H1 (cell line): ENCODE measurements around the gene EPN2. TPM values are rescaled to one million over a fixed set of nuclear protein-coding genes. Genes with fewer than 3 reads are reported as not detected.

Experiments
- CTCF ChIA-PET: fragments of 300-600 bp; sonication (Branson Sonifier 250); formaldehyde crosslinking; loops from one replicate; lab custom pipeline; 2021; ENCODE audit not compliant: partially characterized antibody; lab: Charles Lee
- POLR2A ChIA-PET: fragments of 300-600 bp; sonication (Branson Sonifier 250); formaldehyde crosslinking; loops from one replicate; lab custom pipeline; 2021; ENCODE audit warnings: inconsistent platforms; ENCODE audit not compliant: partially characterized antibody; lab: Charles Lee
- DNase-seq, 2 experiments: peaks; one replicate each; pipeline versions ENCODE4 v3.0.0 to v3.0.0-alpha.2; 2010 to 2022; ENCODE audit warnings: low spot score in 2 of 2, low read depth in 1 of 2, mixed read lengths in 1 of 2
- FAIRE-seq: peaks from 2 replicates; lab custom pipeline; 2011; peaks lifted over from hg19 to GRCh38; lab: Jason Lieb, UNC
- H2AFZ ChIP-seq: 2 replicates; pipeline ENCODE4 v1.8.1; 2012; ENCODE audit warnings: low read length, inconsistent platforms
- H2AK5ac ChIP-seq: 2 replicates; pipeline ENCODE4 v1.6.1; 2013; ENCODE audit warnings: low read depth, low read length
- H2BK120ac ChIP-seq: replicated peaks from 2 replicates; pipeline ENCODE3; 2013; ENCODE audit warnings: low read depth, low read length, inconsistent platforms
- H2BK12ac ChIP-seq: 2 replicates; pipeline ENCODE4 v1.6.1; 2013; ENCODE audit warnings: low read depth, low read length
- H2BK15ac ChIP-seq: 2 replicates; pipeline ENCODE4 v1.6.1; 2013; ENCODE audit warnings: low read length
- H2BK20ac ChIP-seq: 2 replicates; pipeline ENCODE4 v1.6.1; 2013; ENCODE audit warnings: low read length
- H2BK5ac ChIP-seq: 2 replicates; pipeline ENCODE4 v1.6.1; 2013; ENCODE audit warnings: low read depth, low read length
- H3K14ac ChIP-seq: 2 replicates; pipeline ENCODE4 v1.6.1; 2013; ENCODE audit warnings: inconsistent platforms; ENCODE audit not compliant: insufficient read length
- H3K18ac ChIP-seq: 2 replicates; pipeline ENCODE4 v1.6.1; 2013; ENCODE audit warnings: low read length; ENCODE audit errors: extremely low read depth
- H3K23ac ChIP-seq: 2 replicates; pipeline ENCODE4 v1.6.1; 2013; ENCODE audit warnings: inconsistent platforms; ENCODE audit not compliant: insufficient read length
- H3K23me2 ChIP-seq: 2 replicates; pipeline ENCODE4 v1.6.1; 2013; ENCODE audit warnings: low read depth, low read length
- H3K27ac ChIP-seq: 2 replicates; pipeline ENCODE4 v1.6.1; 2011; ENCODE audit warnings: low read depth, low read length, inconsistent platforms
- H3K27me3 ChIP-seq, 4 experiments: replicated peaks in 1 of 4; 1 replicate in 1 of 4; 2 replicates in 3 of 4; pipeline versions ENCODE4 v1.6.1 to v1.8.1; 2011 to 2013; ENCODE audit warnings: low read length in 3 of 4, mild to moderate bottlenecking in 3 of 4, inconsistent platforms in 2 of 4, mixed read lengths in 2 of 4, moderate library complexity in 1 of 4; ENCODE audit not compliant: control insufficient read depth in 3 of 4, insufficient read depth in 3 of 4; ENCODE audit errors: extremely low read depth in 1 of 4
- H3K36me3 ChIP-seq, 4 experiments: 2 replicates each; pipeline versions ENCODE4 v1.6.1 to v1.8.1; 2011 to 2013; ENCODE audit warnings: mild to moderate bottlenecking in 4 of 4, low read length in 3 of 4, moderate library complexity in 2 of 4, control low read depth in 1 of 4, inconsistent platforms in 1 of 4; ENCODE audit not compliant: insufficient read depth in 4 of 4, control insufficient read depth in 2 of 4
- H3K4ac ChIP-seq: replicated peaks from 2 replicates; pipeline ENCODE3; 2013; ENCODE audit warnings: low read length, low read depth, mixed read lengths, inconsistent platforms; ENCODE audit not compliant: insufficient read length
- H3K4me1 ChIP-seq, 4 experiments: replicated peaks in 1 of 4; 1 replicate in 1 of 4; 2 replicates in 3 of 4; pipeline versions ENCODE4 v1.6.1 to v1.8.1; 2011 to 2013; ENCODE audit warnings: low read length in 3 of 4, inconsistent platforms in 2 of 4, mixed read lengths in 1 of 4; ENCODE audit not compliant: insufficient read depth in 4 of 4, control insufficient read depth in 3 of 4
- H3K4me2 ChIP-seq, 2 experiments: 2 replicates each; pipeline versions ENCODE4 v1.6.1 to v1.8.1; 2011 to 2013; ENCODE audit warnings: low read depth in 2 of 2, low read length in 2 of 2, control low read depth in 1 of 2, inconsistent platforms in 1 of 2, mild to moderate bottlenecking in 1 of 2; ENCODE audit not compliant: insufficient read depth in 1 of 2
- H3K4me3 ChIP-seq, 4 experiments: fragments of 200-600, 300-600 bp in 1 of 4; sonication (generic), shearing (Covaris generic), sonication (Bioruptor Twin) in 1 of 4; 2 replicates each; pipeline versions ENCODE4 v1.5.1 to v1.8.1; 2011 to 2016; ENCODE audit warnings: low read length in 4 of 4, low read depth in 3 of 4, control low read depth in 2 of 4, inconsistent platforms in 2 of 4, mild to moderate bottlenecking in 2 of 4, mixed read lengths in 1 of 4, moderate library complexity in 1 of 4; ENCODE audit not compliant: insufficient read depth in 2 of 4; ENCODE audit errors: extremely low read depth in 1 of 4
- H3K56ac ChIP-seq: replicated peaks from 2 replicates; pipeline ENCODE3; 2013; ENCODE audit warnings: low read depth, mild to moderate bottlenecking, mixed read lengths, low read length, inconsistent platforms; ENCODE audit not compliant: insufficient read length
- H3K79me1 ChIP-seq: 2 replicates; pipeline ENCODE4 v1.6.1; 2013; ENCODE audit warnings: low read depth, low read length, control low read depth
- H3K79me2 ChIP-seq, 2 experiments: 2 replicates each; pipeline versions ENCODE4 v1.6.1 to v1.8.1; 2012 to 2013; ENCODE audit warnings: low read length in 2 of 2, mild to moderate bottlenecking in 2 of 2, inconsistent platforms in 1 of 2; ENCODE audit not compliant: insufficient read depth in 2 of 2, control insufficient read depth in 1 of 2
- H3K9ac ChIP-seq, 4 experiments: replicated peaks in 1 of 4; 1 replicate in 1 of 4; 2 replicates in 3 of 4; pipeline versions ENCODE4 v1.6.1 to v1.8.1; 2011 to 2013; ENCODE audit warnings: low read depth in 3 of 4, low read length in 3 of 4, control low read depth in 2 of 4, mild to moderate bottlenecking in 2 of 4, moderate library complexity in 2 of 4, inconsistent platforms in 1 of 4; ENCODE audit errors: extremely low read depth in 1 of 4
- H3K9me3 ChIP-seq, 2 experiments: 2 replicates each; pipeline versions ENCODE4 v1.6.1 to v1.8.1; 2012 to 2013; ENCODE audit warnings: mild to moderate bottlenecking in 2 of 2, moderate library complexity in 2 of 2, control low read depth in 1 of 2, inconsistent platforms in 1 of 2, low read depth in 1 of 2, low read length in 1 of 2, mixed read lengths in 1 of 2; ENCODE audit not compliant: insufficient read depth in 2 of 2
- H4K20me1 ChIP-seq, 2 experiments: replicated peaks in 1 of 2; 2 replicates each; pipeline versions ENCODE3 to v1.8.1; 2011 to 2013; ENCODE audit warnings: inconsistent platforms in 2 of 2, low read length in 2 of 2, mild to moderate bottlenecking in 1 of 2; ENCODE audit not compliant: insufficient read depth in 2 of 2, control insufficient read depth in 1 of 2
- H4K5ac ChIP-seq: 2 replicates; pipeline ENCODE4 v1.6.1; 2013; ENCODE audit warnings: low read length, low read depth, mixed read lengths, inconsistent platforms; ENCODE audit not compliant: insufficient read length
- H4K8ac ChIP-seq: 2 replicates; pipeline ENCODE4 v1.8.0; 2013; ENCODE audit warnings: mild to moderate bottlenecking, moderate library complexity, low read length, inconsistent platforms; ENCODE audit not compliant: insufficient read depth; ENCODE audit errors: extremely low read depth
- H4K91ac ChIP-seq: replicated peaks from 2 replicates; pipeline ENCODE3; 2013; ENCODE audit warnings: low read length, mixed read lengths, inconsistent platforms; ENCODE audit not compliant: insufficient read length
- BCL11A ChIP-seq, 2 experiments: IDR thresholded peaks; one replicate each; pipeline ENCODE4 v1.6.1; 2011; ENCODE audit warnings: low read depth in 2 of 2, low read length in 2 of 2, mild to moderate bottlenecking in 2 of 2
- CREB1 ChIP-seq: IDR thresholded peaks from 2 replicates; pipeline ENCODE4 v1.6.1; 2012; ENCODE audit warnings: inconsistent platforms
- CTBP2 ChIP-seq: IDR thresholded peaks from 2 replicates; pipeline ENCODE4 v1.7.0; 2011; ENCODE audit warnings: borderline replicate concordance, mild to moderate bottlenecking, moderate library complexity, mixed read lengths, low read length; ENCODE audit not compliant: insufficient read depth, insufficient read length
- EP300 ChIP-seq, 2 experiments: IDR thresholded peaks; 1 replicate in 1 of 2; 2 replicates in 1 of 2; pipeline ENCODE4 v1.6.1; 2011 to 2012; ENCODE audit warnings: low read depth in 2 of 2, low read length in 2 of 2, mild to moderate bottlenecking in 2 of 2, borderline replicate concordance in 1 of 2, inconsistent platforms in 1 of 2, moderate library complexity in 1 of 2
- GABPA ChIP-seq: IDR thresholded peaks from 2 replicates; pipeline ENCODE4 v1.6.1; 2011; ENCODE audit warnings: mild to moderate bottlenecking, low read length, moderate library complexity, borderline replicate concordance; ENCODE audit not compliant: insufficient read depth
- KDM1A ChIP-seq: fragments of 200-600, 300-600 bp; sonication (generic); IDR thresholded peaks from 2 replicates; pipeline ENCODE4 v1.7.1; 2016; ENCODE audit warnings: mild to moderate bottlenecking, low read length, borderline replicate concordance
- MAX ChIP-seq: IDR thresholded peaks from 2 replicates; pipeline ENCODE4 v1.6.1; 2012; ENCODE audit warnings: inconsistent platforms
- NANOG ChIP-seq: IDR thresholded peaks from 2 replicates; pipeline ENCODE4 v1.6.1; 2011; ENCODE audit warnings: low read length, low read depth, mild to moderate bottlenecking, inconsistent platforms; ENCODE audit not compliant: insufficient read depth, poor library complexity, severe bottlenecking
- PHF8 ChIP-seq: fragments of 200-600 bp; sonication (generic); conservative IDR thresholded peaks from 2 replicates; pipeline ENCODE4 v1.7.1; 2012; ENCODE audit warnings: low read depth, mild to moderate bottlenecking, inconsistent platforms, low read length, moderate library complexity
- SIN3A ChIP-seq, 2 experiments: IDR thresholded peaks in 1 of 2; conservative IDR thresholded peaks in 1 of 2; 2 replicates each; pipeline ENCODE4 v1.6.1; 2011 to 2012; ENCODE audit warnings: low read length in 2 of 2, improper control_type of control experiment in 1 of 2, low read depth in 1 of 2, mild to moderate bottlenecking in 1 of 2
- SRF ChIP-seq: IDR thresholded peaks from 2 replicates; pipeline ENCODE4 v1.6.1; 2011; ENCODE audit warnings: mild to moderate bottlenecking, low read depth, low read length, moderate library complexity
- TAF7 ChIP-seq: optimal IDR thresholded peaks from 2 replicates; pipeline ENCODE3; 2011; ENCODE audit warnings: low read depth, mild to moderate bottlenecking, inconsistent platforms, low read length, moderate library complexity, borderline replicate concordance
- TCF12 ChIP-seq: IDR thresholded peaks from 2 replicates; pipeline ENCODE4 v1.6.1; 2011; ENCODE audit warnings: low read depth, mild to moderate bottlenecking, low read length
- WGBS, 2 experiments: shearing (Covaris generic) in 1 of 2; methylation state at CpG; one replicate each; pipeline versions ENCODE4 v1.1.6 to v1.1.7; 2013 to 2015; ENCODE audit warnings: low lambda C conversion rate in 2 of 2, mixed read lengths in 2 of 2, inconsistent platforms in 1 of 2, low coverage in 1 of 2, missing lambda C conversion rate in 1 of 2; ENCODE audit not compliant: insufficient replicate concordance in 2 of 2, insufficient coverage in 1 of 2, insufficient read length in 1 of 2; ENCODE audit errors: extremely low coverage in 1 of 2, missing lambda C conversion rate in 1 of 2; 5-methylcytosine and 5-hydroxymethylcytosine counted together
- polyA plus RNA-seq, 7 experiments: library from polyadenylated mRNA; depleted of rRNA in 3 of 7; stranded (reverse) in 5 of 7; unstranded in 2 of 7; fragments of >200 nt in 5 of 7; fragments of 200-250 nt in 2 of 7; gene quantifications; 1 replicate in 5 of 7; 2 replicates in 1 of 7; 4 replicates in 1 of 7; pipeline versions ENCODE4 v1.2.1 to v1.2.3, GENCODE V29; 2011 to 2013; ENCODE audit warnings: missing spikeins in 2 of 7, mixed read lengths in 2 of 7
- total RNA-seq: library from RNA; stranded (reverse); fragmentation: NEBNext Ultra II Directional; extraction: Animal tissue kit (Norgen Biotek cat#: 25700); gene quantifications from 2 replicates; pipeline ENCODE4 v1.2.1, GENCODE V29; 2021

Gene EPN2
- total and polyA plus RNA-seq, 2 of the 8 experiments (the other 6 are each of a cell fraction or from before 2014, with no cell fraction given), result 28.7 to 55.8 TPM

GRCh38 chr17:19244781-19245180, 7.6 kb downstream of the EPN2 start:
- H3K23ac ChIP-seq, result no peak overlapping the region
- no peak overlapping the region for H3K18ac ChIP-seq
- H2BK120ac ChIP-seq, result no peak overlapping the region
- H2BK12ac ChIP-seq, result no peak overlapping the region
- no peak overlapping the region for H4K91ac ChIP-seq
- ChIA-PET POLR2A (no interaction called here), CTCF (interaction anchor here (0.6 to 2.9 kb wide), 4 partner anchors 13 to 92 kb away, joined by 3 to 11 read pairs (median 4); no protein-coding TSS in a partner anchor)
- H3K4me1 ChIP-seq, result peaks cover 2 to 5% (median 2%) of the 10 kb centered on the region in 4 experiments; a peak in 4 of 7 replicates
- no peak overlapping the region for H3K4me3 ChIP-seq
- no peaks in the 10 kb centered on the region for H3K9me3 ChIP-seq
- no peak overlapping the region for H3K14ac ChIP-seq
- H4K8ac ChIP-seq, result no peak overlapping the region
- H3K56ac ChIP-seq, result no peak overlapping the region
- WGBS, 2 experiments, result 88% methylated on average over 3 of the region's 3 CpGs; no CpG with 5 or more reads in 1 of the 2 experiments
- H3K27ac ChIP-seq, result peak overlapping the region; percentile 5; the same call in 1 of the 2 replicates
- no peak for DNase-seq
- H4K20me1 ChIP-seq, result peaks cover 4 to 31% of the 10 kb centered on the region in 2 experiments
- H2AK5ac ChIP-seq, result no peak overlapping the region
- peak overlapping the region in 1 of 4 experiments; percentile 37; a peak in 1 of 7 replicates for H3K9ac ChIP-seq
- no peak overlapping the region for H4K5ac ChIP-seq
- no peaks in the 10 kb centered on the region; the same call in 1 of the 2 replicates for H3K23me2 ChIP-seq
- FAIRE-seq, result no peak
- no peak overlapping the region for H2AFZ ChIP-seq
- no peak overlapping the region for H3K4ac ChIP-seq
- no peak overlapping the region for H2BK5ac ChIP-seq
- H3K36me3 ChIP-seq, result no peaks in the 10 kb centered on the region
- H2BK15ac ChIP-seq, result no peak overlapping the region
- H2BK20ac ChIP-seq, result no peak overlapping the region
- no peak overlapping the region for H3K4me2 ChIP-seq
- no peaks in the 10 kb centered on the region for H3K27me3 ChIP-seq
- peaks cover 17 to 84% of the 10 kb centered on the region in 2 experiments for H3K79me2 ChIP-seq
- H3K79me1 ChIP-seq, result peaks cover 27% of the 10 kb centered on the region
- TF ChIP-seq GABPA, result no peak
- no peak for TF ChIP-seq SRF
- TF ChIP-seq TAF7, result no peak
- TF ChIP-seq MAX, result no peak
- TF ChIP-seq BCL11A (IDR thresholded peaks at IDR 0.05; ENCODE audit: low read depth in 2 of 2, low read length in 2 of 2), result no peak
- no peak for TF ChIP-seq SIN3A (conservative IDR thresholded peaks at IDR 0.05 in 1 of 2, IDR thresholded peaks at IDR 0.05 in 1 of 2; ENCODE audit: low read depth in 1 of 2, low read length in 2 of 2)
- no peak for TF ChIP-seq EP300 (IDR thresholded peaks at IDR 0.05; ENCODE audit: borderline replicate concordance in 1 of 2, low read depth in 2 of 2, low read length in 2 of 2)
- TF ChIP-seq PHF8, result no peak
- no peak for TF ChIP-seq CTBP2
- no peak for TF ChIP-seq NANOG
- TF ChIP-seq CREB1, result no peak
- no peak for TF ChIP-seq TCF12
- TF ChIP-seq KDM1A, result no peak
